Stimulated activated CD8-positive, alpha-beta memory T cell treated with anti-CD3 and anti-CD28 coated beads, Interleukin-15, amount 100 ng/mL, for 4 hours (primary cell): ENCODE results near the gene RBM45.
"Not testable (repeated sequence)": the region's sequence is repeated elsewhere in the genome, so short reads cannot be mapped to it uniquely, and the experiment has no call there.

Experiments used
- DNase-seq, 2 donors: peaks; one replicate each; pipeline ENCODE4 v3.0.0-alpha.2; 2020; ENCODE audit warnings: low read depth in 2 of 2

RBM45 gene

DNA sequence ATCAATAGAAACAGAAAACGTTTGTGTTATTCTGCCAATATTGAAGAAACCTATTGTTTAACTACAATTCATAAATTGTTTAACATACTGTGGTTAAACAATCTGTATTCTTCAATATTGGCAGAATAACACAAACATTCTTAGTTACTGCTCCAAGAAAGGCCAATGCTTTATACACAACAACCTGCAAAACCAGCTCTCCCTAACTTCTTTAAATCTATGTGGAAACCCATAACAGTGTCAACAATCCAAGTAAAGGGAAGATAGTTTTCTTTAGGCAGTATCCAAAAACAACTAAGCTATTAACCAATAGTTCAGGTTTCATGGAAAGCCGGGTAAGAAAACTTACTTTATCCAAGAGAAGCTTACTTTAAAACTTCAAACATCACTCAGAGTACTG is 6.2 kb upstream of the RBM45 start:
- DNase-seq, result no peak

DNA sequence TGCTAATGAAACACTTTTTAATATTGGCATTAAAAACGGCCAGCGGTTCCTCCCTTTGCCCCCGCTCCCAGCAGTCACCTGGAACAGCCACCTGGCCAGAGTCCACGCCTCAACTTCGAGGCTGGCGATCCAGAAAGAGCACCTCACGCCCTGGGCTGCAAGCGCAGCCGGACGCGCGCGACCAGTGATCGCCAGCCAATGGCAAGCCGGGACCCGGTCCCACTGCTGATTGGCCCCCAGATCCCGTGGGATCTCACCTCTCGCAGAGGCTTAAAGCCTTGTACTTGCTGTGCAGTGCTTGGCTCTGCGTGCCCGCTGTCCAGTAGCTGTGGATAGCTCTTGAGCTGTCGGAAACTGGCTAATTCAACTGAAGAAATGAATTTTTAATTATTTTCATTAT is 4.1 kb upstream of the RBM45 start:
- DNase-seq, result no peak

DNA sequence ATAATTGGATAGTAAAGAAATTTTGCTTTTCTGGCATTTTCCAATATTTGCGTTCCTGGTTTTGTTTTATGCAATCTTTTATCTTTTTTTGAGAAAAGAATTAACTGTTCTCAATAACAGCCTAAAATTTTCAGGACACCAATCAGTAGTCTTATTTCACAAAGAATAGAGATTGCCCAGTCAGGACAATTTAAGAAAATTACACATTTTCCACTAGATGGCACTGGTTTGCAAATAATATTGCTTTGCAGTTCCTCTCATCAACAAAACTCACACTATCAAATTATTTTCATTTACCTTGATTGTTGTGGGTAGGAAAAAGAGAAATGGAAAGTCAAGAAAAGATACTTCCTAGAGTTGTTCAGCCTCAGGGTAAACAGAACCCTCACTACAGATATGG is 2.4 kb upstream of the RBM45 start:
- DNase-seq, result no peak

DNA sequence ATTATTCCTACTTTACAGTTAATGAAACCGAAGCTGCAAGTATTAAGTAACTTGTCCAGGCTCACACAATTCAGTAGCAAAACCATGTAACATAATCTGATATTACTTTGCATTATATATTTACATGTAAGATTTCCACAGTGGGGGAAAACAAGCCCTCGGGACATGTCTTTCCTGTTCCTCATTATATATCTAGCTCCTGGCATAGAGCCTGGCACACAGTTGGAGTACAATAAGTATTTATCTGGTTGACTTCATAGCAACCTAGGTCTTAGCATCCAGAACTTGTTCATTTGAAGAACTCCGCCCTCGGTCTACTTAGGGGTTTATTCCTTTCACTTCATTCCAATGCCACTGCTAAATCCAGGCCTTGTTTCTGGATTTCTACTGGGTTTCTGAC is 1.6 kb upstream of the RBM45 start:
- no peak for DNase-seq

DNA sequence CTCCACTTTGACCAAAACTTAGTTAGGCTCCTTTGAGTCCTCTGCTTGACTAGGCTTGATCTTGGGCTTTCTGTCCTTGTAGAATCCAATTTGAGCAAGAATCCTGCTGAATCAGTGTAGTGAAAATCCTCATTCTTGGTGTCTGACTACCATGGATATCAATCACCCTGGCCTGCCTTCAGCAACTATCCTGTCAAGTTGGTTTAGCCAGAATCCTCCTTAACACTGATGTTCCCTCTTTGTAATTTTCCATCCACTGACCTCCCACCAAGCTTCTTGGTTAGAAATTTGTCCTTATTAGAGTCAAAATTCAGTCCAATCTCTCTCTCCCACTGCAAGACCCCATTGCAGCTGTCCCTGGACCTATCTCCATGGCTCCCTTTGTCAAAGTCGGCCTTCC is 494 bp upstream of the RBM45 start:
- no peak for DNase-seq

DNA sequence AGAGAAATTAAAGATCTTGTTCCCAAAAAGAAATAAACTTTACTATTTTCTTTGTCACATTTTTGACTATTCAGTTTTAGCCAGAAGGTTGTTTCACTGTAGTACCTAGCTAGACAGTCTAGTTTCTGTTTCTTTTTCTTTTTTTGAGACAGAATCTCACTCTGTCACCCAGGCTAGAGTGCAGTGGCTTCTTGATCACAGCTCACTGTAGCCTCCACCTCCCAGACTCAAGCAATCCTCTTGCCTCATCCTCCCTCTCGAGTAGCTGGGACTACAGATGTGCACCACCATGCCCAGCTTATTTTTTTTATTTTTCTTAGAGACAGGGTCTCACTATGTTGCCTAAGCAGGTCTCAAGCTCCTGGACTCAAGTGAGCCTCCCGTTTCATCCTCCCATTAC is 2.2 kb downstream of the RBM45 start:
- no peak for DNase-seq

DNA sequence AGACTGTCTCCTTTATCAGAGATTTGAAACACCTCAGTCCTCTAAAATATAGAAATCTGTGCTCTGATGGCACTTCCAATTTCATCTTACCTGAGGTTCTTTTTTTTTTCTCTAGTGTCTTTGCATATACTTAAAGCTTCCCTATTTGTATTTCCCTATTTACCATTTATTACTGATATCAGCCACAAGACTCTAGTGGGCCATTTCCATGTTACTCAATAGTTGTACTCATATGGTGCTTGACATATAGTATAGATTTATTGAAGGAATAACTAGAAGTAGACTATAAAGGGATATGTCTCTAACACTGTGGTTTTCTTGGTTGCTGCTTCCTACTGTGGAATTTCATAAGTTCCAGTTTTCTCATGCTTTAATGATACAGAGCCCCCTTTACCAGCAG is 3.0 kb downstream of the RBM45 start:
- DNase-seq, result no peak

DNA sequence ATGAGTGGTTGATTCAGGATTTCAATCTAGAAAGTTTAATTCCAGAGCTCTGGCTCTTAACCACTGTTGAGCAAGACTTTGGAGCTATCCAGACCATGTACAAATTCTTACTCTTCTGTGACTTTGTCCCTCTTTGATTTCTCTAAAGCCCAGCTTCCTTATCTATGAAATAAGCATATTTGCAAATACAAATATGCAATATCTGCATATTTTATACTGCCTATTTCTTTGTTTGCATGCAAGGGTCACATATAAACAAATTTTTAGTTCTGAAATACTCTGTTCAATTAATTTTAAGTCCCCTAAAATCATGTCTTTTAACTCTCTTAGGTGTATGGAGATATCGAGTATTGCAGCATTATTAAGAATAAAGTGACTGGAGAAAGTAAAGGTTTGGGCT is 5.5 kb downstream of the RBM45 start:
- no peak for DNase-seq

DNA sequence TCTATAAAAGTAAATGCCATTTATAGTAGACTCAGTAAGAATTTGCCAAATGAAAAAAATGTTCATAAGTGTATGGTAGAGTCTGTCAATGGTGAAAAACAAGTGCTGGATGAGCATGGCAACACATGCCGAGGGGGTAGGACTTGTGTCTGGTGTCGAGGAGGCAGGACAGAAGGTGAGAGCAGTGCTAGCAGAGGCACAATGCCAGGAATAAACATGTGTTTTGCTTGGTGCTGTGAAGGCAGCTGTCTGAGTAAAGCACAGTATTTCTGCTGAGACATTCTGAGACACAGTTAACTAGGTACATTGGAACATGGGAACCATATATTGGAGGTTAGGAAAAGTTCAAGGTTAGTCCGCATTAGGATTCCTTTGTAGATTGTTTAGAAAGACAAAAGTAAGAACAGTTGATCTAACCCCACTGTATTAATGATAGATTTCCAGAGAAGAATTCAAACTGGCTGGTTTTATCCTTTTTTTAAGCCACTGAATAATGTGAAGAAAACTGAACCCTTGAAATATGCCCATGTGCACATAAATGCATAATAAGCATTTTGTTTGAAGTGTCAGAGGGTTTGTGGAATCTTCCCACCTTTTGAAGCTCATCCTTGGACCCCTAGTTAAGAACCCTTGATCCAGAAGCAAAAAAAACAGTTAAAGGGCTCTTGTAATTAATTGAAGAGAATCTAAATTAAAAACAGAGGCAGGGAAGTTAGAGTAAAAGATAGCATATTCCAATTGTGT is 7.1 kb downstream of the RBM45 start:
- no peak for DNase-seq

DNA sequence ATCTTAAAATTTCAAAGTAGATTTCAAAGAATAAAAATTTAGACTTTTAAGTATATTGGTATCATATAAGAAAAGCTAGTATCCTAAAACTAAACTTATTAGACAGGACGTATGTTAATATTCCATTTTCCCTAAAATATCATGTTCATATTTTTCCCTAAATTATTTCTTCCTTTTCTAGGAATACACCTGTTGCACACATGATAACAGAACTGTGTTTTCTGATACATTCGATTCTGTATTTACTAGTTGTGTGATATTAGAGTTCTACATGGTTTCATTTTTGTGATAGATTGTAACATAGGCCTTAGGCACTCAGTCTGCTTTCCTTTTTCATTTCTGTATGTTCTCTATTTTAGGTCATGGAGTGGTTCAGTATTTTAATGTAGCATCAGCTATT is 10.9 kb downstream of the RBM45 start:
- no peak for DNase-seq

DNA sequence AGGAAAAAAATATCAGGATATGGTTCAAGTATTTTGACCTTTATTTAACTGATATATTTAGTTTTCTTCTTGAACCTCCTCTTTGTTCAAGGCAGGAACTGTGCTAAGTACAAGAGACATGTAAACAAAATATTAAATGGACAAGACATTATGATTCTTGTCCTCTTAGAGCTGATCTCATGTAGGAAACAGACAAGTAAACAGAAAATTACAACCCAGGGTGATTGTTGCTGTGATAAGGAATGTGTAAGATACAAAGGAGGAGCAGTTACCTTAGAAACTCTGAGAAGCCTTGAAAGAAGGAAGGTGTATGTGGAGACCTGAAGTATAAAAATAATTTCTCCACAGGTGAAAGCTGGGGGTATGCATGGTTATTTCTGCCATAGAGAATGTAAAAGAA is 12.9 kb downstream of the RBM45 start:
- no peak for DNase-seq

DNA sequence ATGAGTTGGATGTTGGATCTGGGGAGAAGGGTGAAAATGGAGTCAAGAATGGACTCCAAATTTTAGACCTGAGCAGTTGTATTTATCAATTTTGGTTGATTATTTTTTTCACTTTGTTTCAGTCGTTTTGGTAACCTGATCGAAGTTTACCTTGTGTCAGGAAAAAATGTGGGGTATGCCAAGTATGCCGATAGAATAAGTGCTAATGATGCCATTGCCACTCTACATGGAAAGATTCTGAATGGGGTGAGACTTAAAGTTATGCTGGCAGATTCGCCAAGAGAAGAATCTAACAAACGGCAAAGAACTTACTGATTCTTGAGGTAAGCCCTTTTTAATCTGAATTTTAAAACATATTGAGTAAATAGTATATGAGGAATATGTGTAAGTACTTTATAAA is 13.6 kb downstream of the RBM45 start:
- DNase-seq, result no peak

DNA sequence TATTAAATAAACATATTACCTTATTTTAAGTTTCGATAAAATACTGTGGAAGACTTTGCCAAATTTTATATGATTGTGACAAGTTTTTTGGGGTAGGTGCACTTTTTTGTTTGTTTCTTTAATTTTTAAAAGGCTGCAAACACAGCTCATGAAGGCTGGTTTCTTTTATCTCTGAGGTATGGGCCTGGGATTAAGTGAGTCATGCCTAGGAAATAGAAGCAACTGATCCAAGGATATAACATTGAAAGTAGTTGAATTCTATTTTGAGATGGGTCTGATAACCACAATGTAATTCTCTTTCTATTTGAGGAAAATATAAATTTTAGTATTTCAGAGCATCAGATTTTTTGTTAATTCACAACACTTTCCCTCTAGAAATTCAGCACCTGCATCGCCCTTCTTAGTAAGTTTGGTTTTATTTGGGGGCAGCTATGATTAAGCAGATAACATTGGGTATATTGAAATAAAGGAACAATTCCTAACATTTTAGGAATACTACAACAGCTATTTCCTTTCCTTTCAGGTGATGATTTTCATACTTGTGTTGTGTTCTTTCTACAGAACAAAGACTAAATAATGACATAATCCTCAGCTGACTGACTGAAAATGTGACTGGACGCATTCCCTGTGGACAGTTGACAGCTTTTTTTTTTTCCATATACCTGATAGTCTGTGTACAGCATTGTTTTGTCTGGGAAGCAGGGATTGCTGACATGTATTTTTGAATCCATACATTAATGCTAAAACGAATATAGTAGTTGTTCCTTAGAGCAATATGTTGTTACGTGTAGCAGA is 16.8 kb downstream of the RBM45 start:
- DNase-seq, result no peak

DNA sequence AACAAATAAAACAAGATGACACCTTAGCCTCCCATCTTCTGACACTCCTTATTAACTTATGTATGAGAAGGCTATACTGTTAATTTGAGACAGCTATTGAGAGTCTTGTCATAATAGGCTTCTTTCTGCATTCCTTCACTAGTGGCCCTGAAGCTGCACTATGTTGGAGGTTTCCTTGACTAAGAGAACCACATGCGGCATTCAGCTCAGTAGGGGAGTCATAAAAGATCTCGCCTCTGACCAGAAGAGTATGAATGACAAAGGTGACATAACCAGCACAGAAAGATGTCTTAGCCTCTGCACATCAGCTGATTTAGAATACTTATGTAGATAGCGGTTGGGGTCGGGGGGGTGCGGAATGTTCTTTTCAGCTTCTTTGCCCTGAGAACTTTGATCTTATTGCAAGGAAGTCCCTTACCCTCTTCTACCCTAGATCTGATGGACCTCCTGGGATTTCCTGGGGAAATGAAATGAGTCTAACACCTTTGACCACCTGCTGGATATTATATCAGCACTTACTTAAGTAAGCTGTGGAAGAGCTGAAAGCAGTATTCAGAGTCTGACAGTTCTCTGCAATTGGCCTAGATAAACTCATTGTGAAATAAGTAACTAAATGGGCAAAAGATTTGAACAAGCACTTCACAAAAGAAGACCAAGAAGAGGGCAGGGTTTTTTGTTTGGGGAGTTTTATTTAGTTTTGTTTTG is 24.2 kb downstream of the RBM45 start:
- no peak for DNase-seq

DNA sequence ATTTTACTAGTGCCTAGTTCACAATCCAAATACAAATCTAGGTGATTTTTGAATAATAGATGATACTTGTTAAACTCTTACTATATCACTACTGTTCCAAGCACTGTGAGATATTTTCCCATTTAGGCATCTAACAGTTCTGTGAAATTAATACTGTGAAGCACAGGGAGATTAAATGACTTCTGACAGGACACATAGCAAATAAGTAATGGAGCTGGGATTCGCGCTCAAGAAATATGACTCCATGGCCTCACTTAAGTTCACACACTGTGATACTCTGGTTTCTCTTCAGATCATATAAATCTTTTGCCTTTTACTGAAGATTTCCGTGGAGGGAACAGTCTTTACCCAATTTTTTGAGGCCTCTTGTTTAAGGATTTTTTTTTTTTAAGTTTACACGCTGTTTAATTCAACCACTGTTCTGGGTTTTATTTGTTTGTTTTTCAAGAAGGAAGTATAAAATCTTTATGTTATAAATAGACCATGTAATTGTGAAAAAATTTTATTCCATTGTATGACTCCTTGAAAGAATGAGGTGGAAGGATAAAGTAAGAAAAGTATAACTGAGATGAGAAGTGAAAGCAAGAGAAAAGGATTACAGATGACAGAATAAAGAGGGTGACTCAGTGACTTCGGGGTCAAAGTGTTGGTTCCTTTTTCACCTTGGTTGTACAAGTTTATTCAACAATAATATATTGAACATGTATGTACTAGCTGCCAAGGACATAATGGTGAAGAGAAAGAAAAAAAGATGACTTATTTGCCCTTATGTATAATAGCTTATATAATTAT is 30.2 kb downstream of the RBM45 start:
- DNase-seq, result no peak

DNA sequence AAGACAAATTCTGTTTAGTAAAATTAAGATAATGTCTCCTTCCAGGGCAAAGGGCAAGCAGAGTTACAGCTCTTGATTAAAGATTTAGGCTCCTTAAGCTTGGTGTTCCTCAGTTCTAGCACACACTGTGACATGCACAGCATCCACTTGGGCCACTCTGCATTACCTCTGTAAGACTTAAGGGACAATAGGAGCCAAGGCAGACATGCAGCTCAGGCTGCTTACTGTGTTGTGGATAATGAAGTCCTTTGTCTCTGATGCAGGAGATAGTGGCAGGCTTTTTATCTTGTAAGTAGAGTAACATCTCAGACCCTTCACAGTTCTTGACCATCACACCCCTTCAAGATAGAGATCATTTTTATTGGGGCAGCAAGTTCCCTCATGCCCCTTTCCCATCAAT is 31.2 kb downstream of the RBM45 start:
- no peak for DNase-seq

DNA sequence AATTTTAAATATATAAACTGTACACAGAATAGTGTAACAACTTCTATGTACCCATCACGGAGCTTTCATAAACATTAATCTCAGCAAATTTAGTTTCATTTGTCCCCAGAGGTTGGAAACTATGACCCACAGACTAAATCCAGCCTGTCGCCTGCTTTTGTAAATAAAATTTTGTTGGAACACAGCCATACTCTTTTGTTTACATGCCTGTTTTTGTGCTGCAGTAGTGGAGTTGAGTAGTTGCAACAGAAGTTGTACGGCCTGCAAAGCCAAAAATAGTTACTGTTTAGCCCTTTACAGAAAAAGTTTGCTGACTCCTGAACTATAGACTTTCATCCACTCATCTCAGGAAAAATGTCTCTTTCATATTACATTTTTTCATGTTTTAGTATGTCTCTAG is 39.8 kb downstream of the RBM45 start:
- no peak for DNase-seq

DNA sequence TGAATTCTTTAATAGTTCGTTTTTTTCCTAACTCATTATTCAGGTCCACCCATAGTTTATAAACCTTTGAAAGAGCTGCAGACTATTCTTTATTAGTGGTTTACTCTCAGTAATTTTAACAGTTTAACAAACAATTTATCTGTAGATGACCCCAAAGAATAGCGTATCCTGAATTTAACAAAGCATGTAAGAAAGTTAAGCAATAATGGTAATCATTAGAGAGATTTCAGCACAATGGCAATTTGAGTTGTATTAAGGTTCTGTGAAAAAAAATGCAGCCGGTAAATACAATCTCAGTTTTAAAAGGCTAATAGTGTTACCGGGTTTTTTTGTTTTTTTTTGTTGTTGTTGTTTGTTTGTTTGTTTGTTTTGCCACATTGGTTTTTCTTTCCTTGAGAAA is 40.3 kb downstream of the RBM45 start:
- DNase-seq, result no peak

DNA sequence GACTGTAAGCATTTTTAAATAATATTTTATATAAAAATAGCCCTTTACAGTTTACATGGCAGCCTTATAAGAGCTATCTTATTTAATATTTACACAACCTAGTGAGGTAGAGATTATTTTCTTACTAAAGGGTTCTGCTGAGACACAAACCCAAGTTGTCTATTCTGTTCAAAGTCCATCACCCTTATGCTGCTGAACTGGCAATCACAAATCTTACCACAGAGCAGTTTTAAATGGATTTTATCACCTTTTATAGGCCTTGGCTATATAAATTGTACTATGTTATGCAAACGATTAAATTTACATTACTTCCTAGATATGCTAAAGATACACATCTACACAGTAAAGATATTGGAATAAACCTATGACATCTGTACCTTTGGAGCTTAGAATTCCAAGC is 40.7 kb downstream of the RBM45 start:
- DNase-seq, result no peak

DNA sequence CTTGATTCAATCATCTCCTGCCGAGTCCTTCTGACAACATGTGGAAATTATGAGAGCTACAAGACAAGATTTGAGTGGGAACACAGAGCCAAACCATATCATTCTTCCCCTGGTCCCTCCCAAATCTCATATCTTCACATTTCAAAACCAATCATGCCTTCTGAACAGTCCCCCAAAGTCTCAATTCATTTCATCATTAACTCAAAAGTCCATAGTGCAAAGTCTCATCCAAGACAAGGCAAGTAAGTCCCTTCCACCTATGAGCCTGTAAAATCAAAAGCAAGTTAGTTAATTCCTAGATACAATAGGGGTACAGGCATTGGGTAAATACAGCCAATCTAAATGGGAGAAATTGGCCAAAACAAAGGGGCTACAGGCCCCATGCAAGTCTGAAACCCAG is 41.6 kb downstream of the RBM45 start:
- not testable (repeated sequence) for DNase-seq

DNA sequence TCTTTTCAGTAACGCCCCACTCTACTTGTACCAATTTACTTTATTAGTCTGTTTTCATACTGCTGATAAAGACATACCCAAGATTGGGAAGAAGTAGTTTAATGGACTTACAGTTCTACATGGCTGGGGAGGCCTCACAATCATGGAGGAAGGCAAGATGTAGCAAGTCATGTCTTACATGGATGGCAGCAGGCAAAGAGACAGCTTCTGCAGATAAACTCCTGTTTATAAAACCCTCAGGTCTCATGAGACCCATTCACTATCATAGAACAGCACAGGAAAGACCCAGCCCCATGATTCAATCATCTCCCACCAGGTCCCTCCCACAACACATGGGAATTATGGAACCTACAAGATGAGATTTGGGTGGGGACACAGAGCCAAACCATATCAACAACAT is 43.3 kb downstream of the RBM45 start:
- no peak for DNase-seq

DNA sequence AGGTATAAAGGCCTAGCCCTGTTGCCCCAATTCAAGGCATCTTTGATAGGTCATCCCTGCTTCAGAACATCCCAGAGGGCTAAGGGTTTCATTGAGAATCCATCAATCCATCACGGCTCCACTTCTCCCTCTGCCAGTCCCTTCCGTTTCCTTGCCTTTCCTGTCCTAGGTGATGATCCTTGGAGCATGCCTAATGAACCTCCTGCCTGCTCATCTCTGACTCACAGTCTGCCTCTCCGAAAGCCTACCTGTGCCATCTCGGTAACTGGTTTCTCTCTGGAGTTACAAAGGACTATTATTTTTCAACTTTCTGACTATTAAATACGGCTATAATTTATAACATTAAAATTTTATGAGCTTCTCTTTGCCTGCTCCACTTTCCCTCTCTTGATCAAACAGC is 45.3 kb downstream of the RBM45 start:
- DNase-seq, result no peak
